Adipocyte (in vitro differentiated cells): ENCODE data around the gene MESP2.

ENCODE experiments used
- DNase-seq: peaks from one replicate; pipeline ENCODE4 v3.0.0-alpha.2; 2015; ENCODE audit warnings: low read depth
- H3K27me3 ChIP-seq: replicated peaks from 2 replicates; pipeline ENCODE4 v1.7.0; 2013; ENCODE audit warnings: mild to moderate bottlenecking, low read length, moderate library complexity; ENCODE audit not compliant: control insufficient read depth, insufficient read depth
- H3K36me3 ChIP-seq: 2 replicates; pipeline ENCODE4 v1.7.0; 2013; ENCODE audit warnings: low read length, mild to moderate bottlenecking, moderate library complexity; ENCODE audit not compliant: control insufficient read depth, insufficient read depth, severe bottlenecking
- H3K4me1 ChIP-seq: 2 replicates; pipeline ENCODE4 v1.7.0; 2013; ENCODE audit warnings: mild to moderate bottlenecking, low read length, moderate library complexity; ENCODE audit not compliant: control insufficient read depth, insufficient read depth
- H3K4me3 ChIP-seq: 2 replicates; pipeline ENCODE4 v1.7.0; 2013; ENCODE audit warnings: mild to moderate bottlenecking, low read length, moderate library complexity
- H3K9ac ChIP-seq: 2 replicates; pipeline ENCODE4 v1.7.0; 2013; ENCODE audit warnings: mild to moderate bottlenecking, low read length, moderate library complexity
- H3K9me3 ChIP-seq: 2 replicates; pipeline ENCODE4 v1.7.0; 2013; ENCODE audit warnings: mild to moderate bottlenecking, low read length, moderate library complexity; ENCODE audit not compliant: control insufficient read depth

Gene MESP2, protein sequence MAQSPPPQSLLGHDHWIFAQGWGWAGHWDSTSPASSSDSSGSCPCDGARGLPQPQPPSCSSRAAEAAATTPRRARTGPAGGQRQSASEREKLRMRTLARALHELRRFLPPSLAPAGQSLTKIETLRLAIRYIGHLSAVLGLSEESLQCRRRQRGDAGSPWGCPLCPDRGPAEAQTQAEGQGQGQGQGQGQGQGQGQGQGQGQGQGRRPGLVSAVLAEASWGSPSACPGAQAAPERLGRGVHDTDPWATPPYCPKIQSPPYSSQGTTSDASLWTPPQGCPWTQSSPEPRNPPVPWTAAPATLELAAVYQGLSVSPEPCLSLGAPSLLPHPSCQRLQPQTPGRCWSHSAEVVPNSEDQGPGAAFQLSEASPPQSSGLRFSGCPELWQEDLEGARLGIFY

DNA sequence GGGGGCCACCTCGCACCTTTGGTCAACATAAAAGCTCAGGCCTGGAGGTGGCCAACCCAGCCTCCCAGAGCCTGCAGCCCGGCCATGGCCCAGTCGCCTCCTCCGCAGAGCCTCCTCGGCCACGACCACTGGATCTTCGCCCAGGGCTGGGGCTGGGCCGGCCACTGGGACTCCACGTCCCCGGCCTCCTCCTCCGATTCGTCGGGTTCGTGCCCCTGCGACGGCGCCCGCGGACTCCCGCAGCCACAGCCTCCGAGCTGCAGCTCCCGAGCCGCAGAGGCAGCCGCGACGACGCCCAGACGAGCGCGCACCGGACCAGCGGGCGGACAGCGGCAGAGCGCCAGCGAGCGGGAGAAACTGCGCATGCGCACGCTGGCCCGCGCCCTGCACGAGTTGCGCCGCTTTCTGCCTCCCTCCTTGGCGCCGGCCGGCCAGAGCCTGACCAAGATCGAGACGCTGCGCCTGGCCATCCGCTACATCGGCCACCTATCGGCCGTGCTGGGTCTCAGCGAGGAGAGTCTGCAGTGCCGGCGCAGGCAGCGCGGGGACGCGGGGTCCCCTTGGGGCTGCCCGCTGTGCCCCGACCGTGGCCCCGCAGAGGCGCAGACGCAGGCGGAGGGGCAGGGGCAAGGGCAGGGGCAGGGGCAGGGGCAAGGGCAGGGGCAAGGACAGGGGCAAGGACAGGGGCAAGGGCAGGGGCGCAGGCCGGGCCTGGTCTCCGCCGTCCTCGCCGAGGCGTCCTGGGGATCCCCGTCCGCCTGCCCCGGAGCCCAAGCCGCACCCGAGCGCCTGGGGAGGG lies at the start of gene MESP2:
MESP2 (plus strand) TSS at position 59 of the 799 bp plus-strand sequence; CDS start at position 85, 26 bp downstream.
- no peaks in the 10 kb centered on the region for H3K27me3 ChIP-seq
- H3K9ac ChIP-seq: peak within 1 kb of the TSS; percentile 79
- peaks cover 18% of the 10 kb centered on the region for H3K4me1 ChIP-seq
- DNase-seq: peak; percentile 89
- peak within 1 kb of the TSS; percentile 73 for H3K4me3 ChIP-seq
- H3K9me3 ChIP-seq: no peaks in the 10 kb centered on the region
- H3K36me3 ChIP-seq: no peaks in the 10 kb centered on the region

DNA sequence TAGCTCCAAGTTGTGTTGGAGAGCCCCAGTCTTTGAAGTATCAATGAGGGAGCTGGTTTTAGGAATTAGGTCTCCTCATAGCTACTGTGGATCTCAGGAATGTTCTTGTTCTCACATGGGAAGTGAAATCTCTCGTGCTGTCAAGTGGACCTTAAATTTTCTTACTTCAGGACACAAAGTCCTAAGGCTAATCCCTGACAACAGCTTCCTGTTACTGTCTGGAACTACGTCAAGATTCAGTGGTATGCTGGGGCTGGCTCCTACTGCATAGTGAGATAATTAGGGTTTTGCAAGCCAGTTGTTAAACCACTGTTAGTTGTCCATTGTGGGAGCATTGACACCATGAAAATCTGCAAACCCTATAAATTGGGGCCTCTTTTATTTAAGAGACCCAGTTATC lies 47.9 kb upstream of the MESP2 start:
- peaks cover 47% of the 10 kb centered on the region for H3K4me1 ChIP-seq
- peak overlapping the region; percentile 32 for H3K4me3 ChIP-seq
- no peaks in the 10 kb centered on the region for H3K36me3 ChIP-seq
- H3K9ac ChIP-seq: peak overlapping the region; percentile 74
- peaks cover under 1% of the 10 kb centered on the region for H3K27me3 ChIP-seq
- H3K9me3 ChIP-seq: peaks cover 9% of the 10 kb centered on the region
- DNase-seq: peak; percentile 66

DNA sequence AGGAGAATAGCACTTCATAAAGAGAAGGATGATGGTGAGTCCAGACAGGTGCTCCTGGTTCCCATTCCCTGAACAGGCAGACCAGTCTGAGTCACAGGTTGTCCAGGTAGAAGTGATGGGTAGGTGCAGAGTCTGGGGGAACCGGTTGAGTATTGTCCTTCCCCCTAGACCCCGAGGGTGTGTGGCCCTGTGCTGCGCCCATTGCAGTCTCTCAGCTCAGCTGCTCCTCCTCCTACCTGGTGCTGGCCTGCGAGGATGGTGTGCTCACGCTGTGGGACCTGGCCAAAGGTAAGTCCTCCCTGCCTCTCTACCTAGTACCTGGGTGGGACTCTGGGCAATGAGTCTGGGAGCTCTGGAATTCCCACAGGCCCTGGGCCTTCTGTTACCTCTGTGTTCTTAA lies 44.9 kb upstream of the MESP2 start:
- H3K4me3 ChIP-seq: no peak overlapping the region
- DNase-seq: no peak
- H3K36me3 ChIP-seq: no peaks in the 10 kb centered on the region
- H3K27me3 ChIP-seq: peaks cover 21% of the 10 kb centered on the region
- H3K4me1 ChIP-seq: peaks cover 47% of the 10 kb centered on the region
- no peak overlapping the region for H3K9ac ChIP-seq
- H3K9me3 ChIP-seq: no peaks in the 10 kb centered on the region

DNA sequence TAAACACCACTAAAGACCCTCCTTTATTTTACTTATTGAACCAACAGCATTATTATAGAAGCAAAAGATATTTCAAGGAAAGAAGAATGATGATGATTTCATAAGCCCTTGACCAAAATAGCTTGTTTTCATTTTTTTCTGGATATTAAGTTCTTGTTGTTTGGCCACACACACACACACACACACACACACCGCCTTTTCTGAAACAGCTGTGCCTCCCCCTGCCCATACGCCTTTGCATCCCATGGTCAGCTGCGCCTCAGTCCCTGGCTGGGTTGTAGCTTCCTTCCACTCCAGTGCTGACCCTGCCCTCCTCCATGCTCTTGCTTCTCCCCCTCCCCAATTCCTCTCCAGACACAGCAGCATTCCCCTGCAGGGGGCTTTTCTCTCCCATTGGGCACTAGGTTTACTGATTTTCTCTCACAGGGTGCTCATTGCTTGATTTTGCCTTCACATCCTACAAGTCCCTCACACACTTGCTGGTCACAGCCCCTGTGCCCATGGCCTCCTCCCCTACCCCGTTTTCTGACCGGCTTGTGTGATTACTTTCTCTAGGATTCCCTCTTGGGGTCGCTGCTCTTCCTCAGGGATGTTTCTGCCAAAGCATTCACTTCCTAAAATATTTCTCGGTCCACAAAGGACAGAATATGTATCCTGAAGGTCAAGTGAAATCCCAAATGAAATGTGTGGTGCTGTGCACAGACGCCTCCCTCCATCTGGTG lies 43.5 kb upstream of the MESP2 start:
- peak overlapping the region; percentile 4 for H3K9ac ChIP-seq
- H3K4me3 ChIP-seq: no peak overlapping the region
- no peak for DNase-seq
- H3K27me3 ChIP-seq: peaks cover 21% of the 10 kb centered on the region
- no peaks in the 10 kb centered on the region for H3K9me3 ChIP-seq
- H3K36me3 ChIP-seq: no peaks in the 10 kb centered on the region
- peaks cover 34% of the 10 kb centered on the region for H3K4me1 ChIP-seq

DNA sequence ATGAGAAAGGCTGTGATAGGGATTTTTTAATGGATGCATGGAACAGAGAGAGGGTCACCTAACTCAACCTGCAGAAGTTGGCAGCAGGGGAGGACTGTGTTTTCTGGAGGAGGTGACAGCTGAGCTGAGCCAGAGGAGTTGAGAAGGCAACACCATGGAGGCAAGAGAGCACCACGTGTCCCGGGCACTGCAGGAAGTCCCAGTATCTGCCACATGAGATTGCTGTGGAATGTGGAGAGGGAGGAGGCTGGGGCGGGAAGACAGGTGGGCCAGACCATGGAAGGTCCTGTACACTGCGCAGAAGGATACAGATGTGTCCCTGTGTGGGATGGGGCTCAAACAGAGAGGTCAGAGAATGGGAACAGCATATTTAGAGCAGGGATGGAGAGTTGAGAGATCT lies 40.4 kb upstream of the MESP2 start:
- no peak overlapping the region for H3K4me3 ChIP-seq
- no peak overlapping the region for H3K9ac ChIP-seq
- no peak for DNase-seq
- no peaks in the 10 kb centered on the region for H3K9me3 ChIP-seq
- peaks cover 21% of the 10 kb centered on the region for H3K27me3 ChIP-seq
- peaks cover 11% of the 10 kb centered on the region for H3K4me1 ChIP-seq
- H3K36me3 ChIP-seq: no peaks in the 10 kb centered on the region

DNA sequence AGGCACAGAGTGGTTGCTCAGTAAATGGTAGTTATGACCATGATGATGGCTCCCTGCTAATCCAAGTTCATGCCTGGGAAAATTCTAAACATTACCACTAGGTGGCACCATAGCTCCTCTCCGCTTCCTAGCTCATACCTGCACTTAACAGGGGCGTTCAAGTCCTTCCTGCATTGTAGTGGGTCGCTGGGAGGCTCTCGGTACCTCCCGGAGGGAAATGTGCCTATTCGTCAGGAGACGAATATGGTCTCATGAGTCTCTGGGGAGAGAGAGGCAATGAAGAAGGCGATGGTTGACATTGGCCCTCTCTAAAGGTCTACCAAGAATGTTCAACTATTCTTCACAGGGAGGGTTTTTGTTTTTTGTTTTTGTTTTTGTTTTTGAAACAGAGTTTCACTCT lies 36.0 kb upstream of the MESP2 start:
- H3K4me3 ChIP-seq: no peak overlapping the region
- H3K9ac ChIP-seq: peak overlapping the region; percentile 22
- peaks cover 2% of the 10 kb centered on the region for H3K4me1 ChIP-seq
- H3K27me3 ChIP-seq: peaks cover 11% of the 10 kb centered on the region
- DNase-seq: peak; percentile 87
- H3K36me3 ChIP-seq: no peaks in the 10 kb centered on the region
- H3K9me3 ChIP-seq: no peaks in the 10 kb centered on the region

DNA sequence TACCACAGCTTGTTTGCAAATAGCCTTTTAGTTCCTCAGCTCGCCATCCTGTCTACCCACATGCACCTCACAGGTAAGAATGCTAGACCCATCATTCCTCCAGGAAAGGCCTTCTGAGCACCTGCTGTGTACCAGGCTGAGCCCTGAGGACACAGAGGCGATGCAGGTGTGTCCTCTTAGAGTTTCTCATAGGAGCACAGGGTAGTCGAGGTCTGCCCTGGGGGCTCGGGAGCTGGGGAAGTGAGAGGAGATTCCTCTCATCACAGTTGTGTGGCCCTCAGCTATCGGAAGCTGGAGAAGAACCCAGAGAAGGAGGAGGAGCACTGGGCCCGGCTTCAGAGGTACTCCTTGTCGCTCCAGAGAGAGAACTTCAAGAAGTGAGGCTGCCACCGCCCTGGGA lies 33.1 kb upstream of the MESP2 start:
- Histone ChIP-seq H3K9me3 (no peaks in the 10 kb centered on the region), H3K9ac (no peak overlapping the region), H3K27me3 (peaks cover 13% of the 10 kb centered on the region), H3K4me1 (peaks cover 4% of the 10 kb centered on the region), H3K36me3 (no peaks in the 10 kb centered on the region), H3K4me3 (no peak overlapping the region)
- no peak for DNase-seq

DNA sequence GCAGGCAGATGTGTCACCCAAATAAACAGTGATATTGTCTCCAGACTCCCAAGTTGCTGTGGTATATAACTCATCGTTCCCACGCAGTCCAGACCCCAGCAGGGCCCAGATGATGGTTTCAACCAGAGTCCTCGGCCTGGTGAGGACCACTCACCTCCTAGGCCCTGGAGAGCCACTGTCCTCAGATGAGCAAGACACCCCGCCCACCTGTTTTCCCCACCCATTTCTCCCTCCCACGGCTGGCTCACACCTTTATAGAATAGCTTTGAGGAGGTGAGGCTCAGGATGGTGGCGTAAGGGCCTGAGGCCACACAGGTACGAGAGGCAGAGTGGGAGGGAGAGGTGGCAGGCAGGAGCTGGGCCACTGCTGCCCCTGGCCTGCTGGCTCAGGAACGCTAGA lies 32.5 kb upstream of the MESP2 start:
- Histone ChIP-seq H3K9ac (no peak overlapping the region), H3K27me3 (peaks cover 13% of the 10 kb centered on the region), H3K4me3 (no peak overlapping the region), H3K9me3 (no peaks in the 10 kb centered on the region), H3K4me1 (peaks cover 4% of the 10 kb centered on the region), H3K36me3 (no peaks in the 10 kb centered on the region)
- no peak for DNase-seq

DNA sequence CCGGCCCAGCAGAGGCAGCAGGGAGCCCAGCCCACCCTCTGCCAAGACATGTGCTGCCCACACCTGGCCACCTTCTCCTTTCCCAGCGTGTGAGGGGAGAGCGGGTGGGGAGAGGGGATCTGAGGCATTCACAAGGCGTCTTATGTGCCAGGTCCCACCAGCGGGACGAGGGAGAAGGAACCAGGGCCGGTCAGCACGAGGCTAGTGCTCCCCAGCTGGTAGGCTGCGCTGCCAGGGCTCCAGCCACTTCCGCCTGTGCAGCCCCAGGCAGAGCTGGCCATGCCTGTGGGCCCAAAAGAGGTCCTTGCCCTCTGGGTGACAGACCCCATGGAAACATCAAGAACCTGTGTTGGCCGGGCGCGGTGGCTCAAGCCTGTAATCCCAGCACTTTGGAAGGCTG lies 31.0 kb upstream of the MESP2 start:
- Histone ChIP-seq H3K9ac (no peak overlapping the region), H3K4me1 (peaks cover 9% of the 10 kb centered on the region), H3K27me3 (peaks cover 16% of the 10 kb centered on the region), H3K9me3 (no peaks in the 10 kb centered on the region), H3K4me3 (no peak overlapping the region), H3K36me3 (no peaks in the 10 kb centered on the region)
- DNase-seq: no peak

DNA sequence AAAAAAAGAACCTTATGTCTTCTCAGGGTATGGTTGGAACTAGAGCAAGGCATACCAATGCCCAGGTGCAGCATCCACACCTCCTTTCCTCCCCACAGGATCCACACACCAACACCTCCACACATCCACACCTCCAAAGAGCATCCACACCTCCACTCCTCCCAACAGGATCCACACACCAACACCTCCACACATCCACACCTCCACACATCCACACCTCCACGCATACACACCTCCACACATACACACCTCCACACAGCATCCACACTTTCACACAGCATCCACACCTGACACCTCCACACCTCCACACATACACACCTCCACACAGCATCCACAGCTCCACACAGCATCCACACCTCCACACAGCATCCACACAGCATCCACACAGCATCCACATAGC lies 30.4 kb upstream of the MESP2 start:
- no peaks in the 10 kb centered on the region for H3K36me3 ChIP-seq
- H3K4me1 ChIP-seq: peaks cover 10% of the 10 kb centered on the region
- H3K27me3 ChIP-seq: peaks cover 16% of the 10 kb centered on the region
- no peak overlapping the region for H3K4me3 ChIP-seq
- no peak for DNase-seq
- H3K9ac ChIP-seq: no peak overlapping the region
- H3K9me3 ChIP-seq: no peaks in the 10 kb centered on the region

DNA sequence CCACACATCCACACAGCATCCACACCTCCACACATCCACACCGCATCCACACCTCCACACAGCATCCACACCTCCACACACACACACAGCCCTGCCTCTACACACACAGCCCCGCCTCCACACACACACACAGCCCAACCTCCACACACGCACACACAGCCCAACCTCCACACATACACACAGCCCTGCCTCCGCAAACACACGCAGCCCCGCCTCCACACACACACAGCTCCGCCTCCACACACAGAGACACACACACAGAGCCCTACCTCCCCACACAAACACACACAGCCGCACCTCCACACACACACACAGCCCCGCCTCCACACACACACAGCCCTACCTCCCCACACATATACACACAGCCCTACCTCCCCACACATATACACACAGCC lies 29.7 kb upstream of the MESP2 start:
- Histone ChIP-seq H3K9ac (no peak overlapping the region), H3K4me1 (peaks cover 10% of the 10 kb centered on the region), H3K27me3 (peaks cover 16% of the 10 kb centered on the region), H3K4me3 (no peak overlapping the region), H3K36me3 (no peaks in the 10 kb centered on the region), H3K9me3 (no peaks in the 10 kb centered on the region)
- no peak for DNase-seq
